Stimulated activated CD8-positive, alpha-beta memory T cell treated with anti-CD3 and anti-CD28 coated beads, Interleukin-7, amount 100 ng/mL, for 1 hour (primary cell): Measurements from ENCODE around the gene PIAS3.
"Not testable (repeated sequence)": the region's sequence is repeated elsewhere in the genome, so short reads cannot be mapped to it uniquely, and the experiment has no call there.

Experiments used
- DNase-seq, 2 donors: peaks; one replicate each; pipeline ENCODE4 v3.0.0-alpha.2; 2020; ENCODE audit warnings: low read depth in 2 of 2

PIAS3 gene

DNA sequence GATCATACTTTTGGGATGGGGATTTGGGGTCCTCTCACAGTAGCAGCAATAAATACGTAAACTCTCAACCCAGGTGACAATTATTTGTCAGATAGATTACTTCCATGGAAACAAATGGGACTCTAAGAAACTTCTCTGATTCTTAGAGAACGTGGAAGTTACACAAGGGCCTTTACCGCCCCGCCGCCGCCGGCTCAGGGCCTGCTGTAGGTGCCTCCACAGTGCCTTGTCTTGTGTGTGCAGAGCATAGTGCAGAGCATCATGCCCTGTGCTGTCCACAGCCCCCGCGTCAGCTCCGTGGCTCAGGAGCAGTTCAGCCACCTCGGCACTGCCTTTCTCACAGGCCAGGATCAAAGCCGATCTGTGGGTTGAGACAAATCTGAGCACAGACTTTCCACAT, 15.8 kb upstream of the PIAS3 start:
- no peak for DNase-seq

DNA sequence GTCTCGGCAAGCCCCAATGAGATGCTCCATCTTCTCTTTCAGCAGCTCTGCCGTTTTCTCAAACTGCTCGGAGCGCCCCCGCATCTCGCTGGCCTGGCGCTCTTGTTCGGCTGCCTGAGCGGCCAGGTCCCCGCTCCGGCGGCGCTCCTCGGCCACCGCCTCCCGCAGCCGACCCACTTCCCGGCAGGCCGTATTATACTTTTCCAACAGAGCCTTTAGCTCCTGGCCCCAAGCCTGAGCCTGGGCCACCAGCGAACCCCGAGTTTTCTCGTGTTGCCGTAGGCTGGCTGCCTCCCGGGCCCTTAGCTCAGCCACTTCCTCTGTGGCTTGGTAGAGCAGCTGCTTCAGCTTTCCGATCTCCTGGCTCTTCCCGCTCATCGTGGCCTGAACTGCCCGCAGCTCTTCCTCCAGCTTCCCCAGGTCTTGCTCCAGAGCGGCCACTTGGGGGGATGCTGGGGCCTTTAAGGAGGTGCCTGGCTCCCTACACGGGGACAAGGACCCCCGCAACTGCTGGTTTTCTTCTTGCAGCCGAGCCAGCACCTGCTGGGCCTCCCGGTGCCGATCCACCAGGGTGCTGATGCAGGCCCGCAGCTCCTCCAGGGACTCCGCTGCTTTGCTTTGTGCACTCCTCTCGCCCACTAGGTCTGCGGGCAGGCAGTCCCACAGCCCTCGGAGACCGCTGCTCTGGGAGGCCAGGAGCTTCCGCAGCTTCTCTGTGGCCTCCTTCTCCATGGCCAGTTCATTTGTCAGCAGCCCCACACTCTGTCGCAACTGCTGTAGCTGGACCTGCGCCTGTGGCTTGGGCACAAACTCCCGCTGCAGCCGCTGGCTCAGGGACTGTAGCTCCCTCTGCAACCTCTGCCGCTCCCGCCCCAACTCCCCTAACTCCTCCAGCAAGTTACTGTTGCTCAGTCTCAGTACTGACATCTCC, 13.4 kb upstream of the PIAS3 start:
- DNase-seq, result peak in 1 of 2 donors; percentile 7

DNA sequence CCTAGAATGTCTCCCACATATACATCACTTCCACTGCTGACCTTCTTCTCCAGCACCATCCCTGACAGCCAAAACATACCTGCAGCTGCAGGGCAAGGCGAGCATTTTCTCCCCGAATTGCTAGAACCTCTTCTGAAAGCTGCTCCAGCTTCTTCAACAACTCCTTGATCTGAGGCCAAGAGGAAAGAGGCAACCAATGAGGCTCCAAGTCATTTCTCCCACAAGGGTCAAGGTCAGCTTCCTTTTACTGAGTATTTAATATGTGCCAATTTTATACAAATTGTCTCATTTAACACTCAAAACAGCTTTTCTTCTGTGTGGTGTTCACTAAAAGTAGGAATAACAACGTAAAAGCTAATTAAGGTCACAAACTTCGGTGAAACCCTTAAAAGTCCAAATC, 9.4 kb upstream of the PIAS3 start:
- no peak for DNase-seq

GRCh38 chr1:145863282-145864018, 4.6 kb upstream of the PIAS3 start:
- no peak for DNase-seq

- DNase-seq, result peak; percentile 57 to 62
Measured at GRCh38 chr1:145859491-145860023, 676 bp upstream of the PIAS3 start.

DNA sequence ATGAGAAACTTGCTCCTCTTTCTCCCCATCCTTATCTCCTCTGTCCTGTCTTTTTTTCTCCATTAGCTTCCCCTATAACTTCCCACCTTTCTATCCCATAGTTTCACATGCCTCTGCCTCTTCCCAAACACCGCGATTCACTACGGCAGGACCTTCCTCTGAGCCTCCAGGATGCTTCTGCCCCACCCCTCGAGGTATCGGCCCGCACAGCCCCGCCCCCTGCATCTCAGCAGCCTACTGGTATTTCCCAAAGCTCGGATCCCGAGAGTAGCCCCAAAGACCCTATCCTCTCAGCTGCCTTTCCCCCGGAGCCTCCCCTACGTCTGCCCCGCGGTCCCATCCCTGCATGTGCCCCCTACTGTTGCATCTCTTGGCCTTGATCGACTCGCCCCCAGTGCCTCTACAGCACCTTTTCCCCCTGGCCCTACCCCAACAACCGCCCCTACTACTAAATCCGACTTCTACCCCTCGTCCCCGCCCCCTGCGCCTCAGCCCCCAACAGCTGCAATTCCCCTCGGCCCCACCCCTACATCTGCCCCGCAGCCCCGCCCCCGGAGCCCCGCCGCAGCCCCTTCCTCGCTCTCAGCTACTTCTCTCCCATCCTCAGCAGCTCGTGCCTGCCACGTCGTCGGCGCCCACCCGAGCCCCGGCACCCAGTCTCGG, 512 bp downstream of the PIAS3 start:
- peak in 1 of 2 donors; percentile 47 for DNase-seq

DNA sequence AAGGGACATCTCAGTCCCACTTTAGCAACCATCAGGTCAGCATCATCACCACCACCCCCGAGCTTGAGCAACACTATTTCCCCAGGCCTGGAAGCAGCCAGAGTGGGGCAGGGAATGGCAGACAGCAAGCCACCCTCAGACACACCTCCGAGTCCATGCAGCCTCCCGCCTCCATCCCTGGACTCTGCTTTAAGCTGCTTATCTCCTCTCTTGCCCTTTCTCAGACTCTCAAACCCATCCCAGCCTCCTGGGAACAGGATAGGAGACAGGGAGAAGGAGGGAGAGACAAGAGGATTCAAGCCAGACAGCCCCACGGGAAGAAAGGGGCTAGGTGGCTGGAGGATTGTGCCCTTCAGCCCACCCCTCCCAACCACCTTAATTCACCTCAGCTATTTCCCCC, 1.7 kb downstream of the PIAS3 start:
- DNase-seq, result no peak

- no peak for DNase-seq
Measured at GRCh38 chr1:145855426-145855948, 3.4 kb downstream of the PIAS3 start.

DNA sequence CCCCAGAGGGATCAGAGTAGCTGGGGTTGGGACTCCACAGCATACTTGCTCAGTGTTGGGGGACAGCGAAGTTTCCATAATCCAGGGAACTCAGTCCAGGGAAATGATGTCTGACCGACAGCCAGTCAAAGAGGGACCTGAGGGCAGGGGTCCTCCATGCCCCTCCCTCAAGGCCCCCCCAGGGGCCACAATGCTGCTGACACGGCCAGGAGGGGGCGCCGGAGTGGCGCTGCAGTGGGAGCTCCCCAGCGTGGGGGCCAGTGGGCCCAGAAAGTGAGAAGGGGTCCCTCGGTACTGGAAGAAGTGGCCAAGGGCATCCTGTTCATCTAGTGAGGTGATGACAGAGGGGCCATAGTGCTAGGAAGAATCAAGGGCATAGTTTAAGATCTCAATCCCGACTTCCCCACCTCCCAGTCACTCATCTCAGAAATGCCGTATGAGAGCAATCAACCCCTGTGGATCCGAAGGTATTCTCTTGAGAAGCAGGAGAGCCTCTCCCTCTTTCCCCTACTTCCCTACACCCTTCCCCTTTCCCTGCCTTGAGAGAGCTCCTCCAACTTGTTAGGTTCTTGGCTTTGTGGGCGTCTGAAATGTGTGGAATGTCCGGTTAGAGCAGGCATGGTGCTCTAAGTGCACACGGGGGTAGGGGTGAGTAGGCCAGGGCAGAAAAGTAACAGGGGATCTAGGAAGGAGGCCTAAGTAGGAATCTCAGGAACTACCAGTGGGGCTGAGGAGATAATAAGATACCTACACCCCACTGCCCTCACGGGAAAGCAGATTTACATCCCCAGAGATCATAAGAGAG, 9.3 kb downstream of the PIAS3 start:
- no peak for DNase-seq

DNA sequence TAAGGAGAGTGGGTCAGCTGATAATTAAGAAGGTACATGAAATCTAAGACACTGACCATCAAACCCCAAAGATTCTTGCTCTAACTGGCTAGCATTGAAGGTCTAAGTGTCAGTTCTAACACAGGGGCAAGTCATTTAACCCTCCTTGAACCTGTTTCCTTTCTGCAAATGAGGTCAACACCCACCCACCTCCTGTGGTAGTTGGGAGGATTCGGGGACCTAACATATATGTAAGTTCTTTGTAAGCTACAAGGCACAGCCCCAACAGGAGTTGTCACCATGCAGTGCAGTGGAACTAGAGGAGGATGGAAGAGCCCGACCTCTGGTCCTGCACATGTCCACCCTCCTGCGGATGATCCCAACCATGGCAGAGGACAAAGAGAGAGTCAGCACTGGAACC, 11.1 kb downstream of the PIAS3 start:
- no peak for DNase-seq

- no peak for DNase-seq
Measured at GRCh38 chr1:145846201-145846612, 12.7 kb downstream of the PIAS3 start.

GRCh38 chr1:145845514-145846161, 13.2 kb downstream of the PIAS3 start, which contains the start of gene NUDT17:
Gene NUDT17, plus strand, starts transcription at chr1:145845630. Its CDS starts 11 bp downstream, at chr1:145845641.
- peak; percentile 53 to 73 for DNase-seq

DNA sequence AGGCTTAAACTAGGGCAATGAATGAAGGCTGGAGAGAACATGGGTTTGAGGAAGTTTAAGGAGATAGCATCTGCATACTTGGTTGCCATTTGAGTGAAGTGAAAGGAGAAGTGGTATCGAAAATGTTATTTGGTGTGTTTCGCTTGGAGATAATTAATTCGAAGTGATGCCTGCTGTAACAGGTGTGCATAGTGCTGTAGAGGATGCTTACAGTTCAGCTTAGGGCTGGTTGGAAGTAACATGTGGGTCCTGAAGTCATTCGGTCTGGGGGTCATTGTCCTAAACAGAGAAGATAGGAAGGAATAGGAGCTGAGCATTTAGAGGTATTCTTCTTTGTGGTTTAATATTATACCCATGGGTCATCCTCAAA, 13.8 kb downstream of the PIAS3 start:
- no peak for DNase-seq

GRCh38 chr1:145843031-145843430, 15.8 kb downstream of the PIAS3 start:
- DNase-seq, result no peak

DNA sequence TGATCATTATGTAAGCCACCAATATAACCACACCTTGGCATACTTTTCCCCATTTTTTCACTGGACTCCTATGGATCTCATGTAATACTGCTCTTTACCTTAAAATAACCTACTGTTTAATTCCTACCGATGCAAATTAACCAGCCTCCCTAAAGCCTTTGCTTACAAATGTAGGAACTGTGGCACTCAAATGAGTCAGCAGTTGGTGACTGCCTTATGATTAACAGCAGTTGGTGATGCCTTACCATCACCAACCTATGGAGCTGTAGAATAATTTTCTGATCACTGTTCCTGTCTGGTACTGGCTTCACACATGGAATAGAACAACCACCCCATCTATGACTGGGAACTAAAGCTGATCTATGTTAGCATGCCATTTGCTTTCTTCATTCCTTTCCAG, 21.2 kb downstream of the PIAS3 start:
- DNase-seq, result no peak

DNA sequence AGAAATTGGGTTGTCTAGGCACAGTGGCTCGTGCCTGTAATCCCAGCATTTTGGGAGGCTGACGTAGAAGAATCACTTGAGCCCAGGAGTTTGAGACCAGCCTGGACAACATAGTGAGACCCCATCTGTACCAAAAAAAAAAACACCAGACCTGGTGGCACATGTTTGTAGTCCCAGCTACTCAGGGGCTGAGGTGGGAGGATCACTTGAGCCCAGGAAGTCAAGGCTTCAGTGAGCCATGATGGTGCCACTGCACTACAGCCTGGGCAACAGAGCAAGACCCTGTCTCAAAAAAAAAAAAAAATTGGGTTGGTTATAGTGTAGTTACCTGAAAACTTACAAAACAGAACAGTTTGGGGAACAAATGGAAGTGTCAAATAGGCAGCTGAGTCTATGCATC, 28.1 kb downstream of the PIAS3 start:
- not testable (repeated sequence) for DNase-seq

- no peak for DNase-seq
Measured at GRCh38 chr1:145828367-145829026, 30.4 kb downstream of the PIAS3 start.

DNA sequence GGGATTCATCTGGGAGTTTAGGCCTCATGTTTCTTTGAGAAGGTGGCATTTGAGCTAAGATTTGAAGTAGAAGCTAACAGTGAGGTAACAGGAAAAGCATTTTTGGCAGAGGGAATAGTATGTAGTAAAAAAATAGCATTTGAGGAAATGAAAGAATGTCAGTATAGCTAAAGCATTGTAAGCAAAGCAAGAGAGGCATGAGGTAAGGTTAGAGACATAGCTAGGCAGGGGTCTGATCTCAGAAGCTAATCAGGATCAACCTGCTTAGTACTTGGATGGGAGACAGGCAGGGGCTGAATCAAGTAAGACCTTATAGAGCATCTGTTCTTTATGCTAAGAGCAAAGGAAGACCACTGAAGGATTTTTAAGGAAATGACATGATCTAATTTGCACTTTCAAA, 30.9 kb downstream of the PIAS3 start:
- no peak for DNase-seq

DNA sequence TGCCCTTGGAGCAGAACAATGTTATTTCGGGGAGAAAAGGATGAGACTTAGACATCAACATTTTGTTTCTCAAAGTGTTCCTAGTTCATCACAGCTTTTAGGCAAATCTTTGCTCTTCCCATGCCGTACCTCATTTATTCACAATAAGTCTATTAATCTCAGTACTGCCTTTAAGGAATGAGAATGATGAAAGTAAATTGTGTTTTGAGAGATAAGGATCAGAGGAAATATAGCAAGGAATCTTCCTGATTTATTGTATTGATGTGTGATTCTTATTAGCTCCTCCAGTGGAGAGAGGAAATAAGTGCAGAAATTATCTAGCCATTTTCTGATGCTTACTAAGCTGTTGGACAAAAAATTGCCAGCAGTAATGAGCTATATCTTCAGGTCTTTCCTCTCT, 32.9 kb downstream of the PIAS3 start:
- DNase-seq, result no peak

DNA sequence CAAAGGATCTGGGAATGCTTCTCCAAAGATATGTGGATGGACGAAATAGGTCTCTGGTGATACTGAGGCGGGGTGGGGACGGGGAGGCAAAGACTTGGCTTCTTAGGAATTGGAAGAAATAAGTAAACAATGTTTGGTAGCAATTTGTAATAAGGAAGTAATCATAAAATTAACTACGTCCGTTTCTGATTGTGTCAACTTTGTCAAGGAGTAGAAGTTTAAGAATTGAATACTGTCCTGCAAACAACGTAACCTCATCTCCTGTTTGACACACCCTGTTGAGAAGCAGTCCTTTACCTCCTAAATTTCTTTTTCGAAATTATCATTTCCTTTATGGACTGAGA, 34.4 kb downstream of the PIAS3 start:
- no peak for DNase-seq
